DND-41 (cell line): ENCODE results near the gene CPA2.
"Not testable (repeated sequence)": the region's sequence is repeated elsewhere in the genome, so short reads cannot be mapped to it uniquely, and the experiment has no call there.

Experiments
- ATAC-seq: fragments of 200-7000 bp; cut with Tn5 transposase; 3 replicates; pipeline ENCODE4 v1.9.1; 2021; ENCODE audit warnings: low read depth; ENCODE audit not compliant: insufficient read depth
- DNase-seq: peaks from one replicate; pipeline ENCODE4 v3.0.0-alpha.2; 2020
- H2AFZ ChIP-seq: 2 replicates; pipeline ENCODE4 v1.6.0; 2012; ENCODE audit warnings: low read depth, low read length
- H3K27ac ChIP-seq: 2 replicates; pipeline ENCODE4 v1.5.1; 2012; ENCODE audit warnings: low read length, inconsistent platforms
- H3K27me3 ChIP-seq: fragments of 200-600 bp; sonication (generic); 2 replicates; pipeline ENCODE4 v1.6.0; 2012; ENCODE audit warnings: low read length, mild to moderate bottlenecking, inconsistent platforms; ENCODE audit not compliant: insufficient read depth, poor library complexity
- H3K36me3 ChIP-seq: 2 replicates; pipeline ENCODE4 v1.5.1; 2012; ENCODE audit warnings: low read length, inconsistent platforms; ENCODE audit not compliant: insufficient read depth
- H3K4me1 ChIP-seq: 2 replicates; pipeline ENCODE4 v1.5.1; 2012; ENCODE audit warnings: mild to moderate bottlenecking, low read length; ENCODE audit not compliant: insufficient read depth
- H3K4me2 ChIP-seq: 2 replicates; pipeline ENCODE4 v1.6.0; 2012; ENCODE audit warnings: mild to moderate bottlenecking, moderate library complexity, low read length, inconsistent platforms; ENCODE audit not compliant: insufficient read depth
- H3K4me3 ChIP-seq, 2 experiments: fragments of 200-600 bp in 1 of 2; shearing (Covaris generic) in 1 of 2; 2 replicates each; pipeline ENCODE4 v1.5.1; 2012 to 2016; ENCODE audit warnings: inconsistent platforms in 2 of 2, low read length in 2 of 2, mild to moderate bottlenecking in 2 of 2, low read depth in 1 of 2, moderate library complexity in 1 of 2
- H3K79me2 ChIP-seq: 2 replicates; pipeline ENCODE4 v1.6.0; 2012; ENCODE audit warnings: low read length, inconsistent platforms; ENCODE audit not compliant: insufficient read depth
- H3K9ac ChIP-seq: 2 replicates; pipeline ENCODE4 v1.6.0; 2012; ENCODE audit warnings: low read depth, mild to moderate bottlenecking, inconsistent platforms, low read length, moderate library complexity
- H3K9me3 ChIP-seq: 2 replicates; pipeline ENCODE4 v1.5.1; 2012; ENCODE audit warnings: low read length, moderate library complexity, mild to moderate bottlenecking, inconsistent platforms; ENCODE audit not compliant: insufficient read depth, severe bottlenecking
- H4K20me1 ChIP-seq: 2 replicates; pipeline ENCODE4 v1.6.0; 2012; ENCODE audit warnings: low read length; ENCODE audit not compliant: insufficient read depth
- EZH2 ChIP-seq: IDR thresholded peaks from 3 replicates; pipeline ENCODE4 v1.6.1; 2012; ENCODE audit warnings: borderline replicate concordance, low read depth, mild to moderate bottlenecking, moderate library complexity, low read length, inconsistent platforms; ENCODE audit not compliant: severe bottlenecking
- TF ChIP-seq, protein P1 (sequence below): IDR thresholded peaks from 2 replicates; pipeline ENCODE4 v1.5.1; 2012; ENCODE audit warnings: borderline replicate concordance, low read length, moderate library complexity, mild to moderate bottlenecking; ENCODE audit not compliant: poor library complexity, severe bottlenecking; ENCODE audit errors: extremely low read depth

Gene CPA2

DNA sequence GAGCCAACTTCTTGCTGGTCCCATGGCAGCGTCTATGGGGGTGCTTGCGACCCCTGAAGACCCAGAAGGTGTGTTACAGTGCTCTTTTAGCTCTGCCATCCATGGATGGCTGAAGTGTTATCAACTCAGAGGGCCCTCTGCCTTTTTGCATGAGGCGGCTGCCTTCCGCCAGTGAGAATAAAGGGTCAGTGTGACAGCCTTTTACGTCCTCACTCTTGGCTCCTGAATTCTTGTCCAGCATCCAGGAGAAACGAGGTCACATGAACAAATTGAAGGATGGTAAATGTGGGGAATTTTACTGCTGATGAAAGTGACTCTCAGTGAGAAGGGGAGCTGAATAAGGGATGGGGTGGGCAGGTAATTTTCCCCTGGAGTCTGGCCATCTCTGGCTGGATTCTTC lies 34.9 kb upstream of the CPA2 start:
- Histone ChIP-seq H2AFZ (no peak overlapping the region), H3K4me2 (no peak overlapping the region), H3K79me2 (no peaks in the 10 kb centered on the region), H3K36me3 (no peaks in the 10 kb centered on the region), H3K27ac (no peak overlapping the region), H3K4me3 (no peak overlapping the region), H4K20me1 (no peaks in the 10 kb centered on the region), H3K27me3 (peaks cover 3% of the 10 kb centered on the region), H3K9me3 (no peaks in the 10 kb centered on the region), H3K4me1 (no peaks in the 10 kb centered on the region), H3K9ac (no peak overlapping the region)
- ATAC-seq (no peak), DNase-seq (no peak)
- no peak for TF ChIP-seq EZH2
- TF ChIP-seq, protein P1, sequence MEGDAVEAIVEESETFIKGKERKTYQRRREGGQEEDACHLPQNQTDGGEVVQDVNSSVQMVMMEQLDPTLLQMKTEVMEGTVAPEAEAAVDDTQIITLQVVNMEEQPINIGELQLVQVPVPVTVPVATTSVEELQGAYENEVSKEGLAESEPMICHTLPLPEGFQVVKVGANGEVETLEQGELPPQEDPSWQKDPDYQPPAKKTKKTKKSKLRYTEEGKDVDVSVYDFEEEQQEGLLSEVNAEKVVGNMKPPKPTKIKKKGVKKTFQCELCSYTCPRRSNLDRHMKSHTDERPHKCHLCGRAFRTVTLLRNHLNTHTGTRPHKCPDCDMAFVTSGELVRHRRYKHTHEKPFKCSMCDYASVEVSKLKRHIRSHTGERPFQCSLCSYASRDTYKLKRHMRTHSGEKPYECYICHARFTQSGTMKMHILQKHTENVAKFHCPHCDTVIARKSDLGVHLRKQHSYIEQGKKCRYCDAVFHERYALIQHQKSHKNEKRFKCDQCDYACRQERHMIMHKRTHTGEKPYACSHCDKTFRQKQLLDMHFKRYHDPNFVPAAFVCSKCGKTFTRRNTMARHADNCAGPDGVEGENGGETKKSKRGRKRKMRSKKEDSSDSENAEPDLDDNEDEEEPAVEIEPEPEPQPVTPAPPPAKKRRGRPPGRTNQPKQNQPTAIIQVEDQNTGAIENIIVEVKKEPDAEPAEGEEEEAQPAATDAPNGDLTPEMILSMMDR = no peak

DNA sequence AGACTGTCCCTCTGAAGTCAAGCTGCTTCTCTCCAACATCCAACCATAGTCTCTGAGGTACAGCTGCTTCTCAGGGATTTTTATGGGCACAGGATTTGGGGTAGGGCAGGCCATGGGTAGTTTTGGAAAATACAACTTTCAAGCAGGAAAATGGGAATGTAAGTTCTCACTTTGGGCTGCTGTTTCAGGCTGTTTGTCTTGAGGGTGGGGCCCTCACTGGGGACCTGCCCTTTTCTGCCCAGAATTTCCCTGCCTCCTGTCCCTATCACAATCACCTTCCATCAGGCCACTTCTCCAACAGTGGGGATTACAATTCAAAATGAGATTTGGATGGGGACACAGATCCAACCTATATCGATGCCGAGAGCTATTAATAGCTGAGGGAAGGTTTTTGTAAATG lies 34.5 kb upstream of the CPA2 start:
- no peaks in the 10 kb centered on the region for H3K36me3 ChIP-seq

DNA sequence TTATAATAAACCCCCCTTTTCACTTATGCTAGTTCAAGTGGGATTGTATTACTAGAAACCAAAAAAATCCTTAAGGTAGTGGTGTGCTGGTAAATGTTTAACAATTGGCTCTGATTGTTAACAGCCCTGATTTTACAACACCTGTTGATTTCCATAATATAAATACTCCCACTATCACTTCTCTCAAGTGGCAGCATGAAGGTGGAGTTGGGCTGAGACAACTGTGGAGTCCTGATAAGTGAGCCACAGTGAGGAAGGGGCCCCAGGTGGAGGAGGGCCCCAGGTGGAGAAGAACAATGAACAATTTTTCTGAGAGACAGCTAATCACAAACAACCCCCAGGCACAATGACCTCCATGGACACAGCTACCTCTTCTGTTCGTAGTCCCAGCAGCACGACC lies 32.6 kb upstream of the CPA2 start:
- Histone ChIP-seq H3K27ac (no peak overlapping the region), H3K9me3 (no peaks in the 10 kb centered on the region), H3K4me2 (no peak overlapping the region), H3K36me3 (no peaks in the 10 kb centered on the region), H3K9ac (no peak overlapping the region), H3K4me1 (no peaks in the 10 kb centered on the region), H4K20me1 (no peaks in the 10 kb centered on the region), H3K79me2 (no peaks in the 10 kb centered on the region), H3K4me3 (no peak overlapping the region), H2AFZ (no peak overlapping the region), H3K27me3 (peaks cover 3% of the 10 kb centered on the region)
- no peak for ATAC-seq
- DNase-seq = no peak
- TF ChIP-seq EZH2 = no peak
- TF ChIP-seq, protein P1 = no peak

More for the DNA sequence above, 34.5 kb upstream of the CPA2 start:
- H3K79me2 ChIP-seq = no peaks in the 10 kb centered on the region
- H2AFZ ChIP-seq = no peak overlapping the region
- no peak overlapping the region for H3K27ac ChIP-seq
- no peaks in the 10 kb centered on the region for H3K9me3 ChIP-seq
- no peak overlapping the region for H3K9ac ChIP-seq
- H3K4me1 ChIP-seq = no peaks in the 10 kb centered on the region
- DNase-seq (no peak), ATAC-seq (no peak)
- peaks cover 3% of the 10 kb centered on the region for H3K27me3 ChIP-seq
- TF ChIP-seq, protein P1 = no peak
- no peak for TF ChIP-seq EZH2
- H4K20me1 ChIP-seq = no peaks in the 10 kb centered on the region
- H3K4me2 ChIP-seq = no peak overlapping the region
- H3K4me3 ChIP-seq = no peak overlapping the region

DNA sequence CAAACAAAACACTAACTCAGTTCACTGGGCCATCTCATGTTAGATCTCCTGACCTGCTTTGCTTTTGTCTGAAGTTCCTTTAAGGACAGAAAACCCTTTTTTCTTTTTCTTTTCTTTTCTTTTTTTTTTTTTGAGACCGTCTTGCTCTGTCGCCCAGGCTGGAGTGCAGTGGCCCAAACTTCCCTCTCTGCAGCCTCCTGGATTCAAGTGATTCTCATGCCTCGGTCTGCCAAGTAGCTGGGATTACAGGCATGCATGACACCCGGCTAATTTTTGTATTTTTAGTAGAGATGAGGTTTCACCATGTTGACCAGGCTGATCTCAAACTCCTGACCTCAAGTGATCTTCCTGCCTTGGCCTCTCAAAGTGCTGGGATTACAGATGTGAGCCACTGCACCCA lies 30.3 kb upstream of the CPA2 start:
- not testable (repeated sequence) for DNase-seq, H3K4me3 ChIP-seq, H3K4me1 ChIP-seq, H2AFZ ChIP-seq, H3K9me3 ChIP-seq, ATAC-seq, H3K4me2 ChIP-seq, H3K36me3 ChIP-seq, H3K9ac ChIP-seq, H4K20me1 ChIP-seq, H3K27me3 ChIP-seq, H3K79me2 ChIP-seq, H3K27ac ChIP-seq
